Measurements from ENCODE around the gene GRK1. TPM values are rescaled to one million over a fixed set of nuclear protein-coding genes. Genes with fewer than 3 reads are reported as not detected.
A peak's percentile ranks its signal among the peaks of the same experiment; 100 is the strongest.

Gene GRK1
- total and polyA plus RNA-seq, 11 donors, result 0.08 to 1.3 (median 0.16) TPM; not detected in 3

DNA sequence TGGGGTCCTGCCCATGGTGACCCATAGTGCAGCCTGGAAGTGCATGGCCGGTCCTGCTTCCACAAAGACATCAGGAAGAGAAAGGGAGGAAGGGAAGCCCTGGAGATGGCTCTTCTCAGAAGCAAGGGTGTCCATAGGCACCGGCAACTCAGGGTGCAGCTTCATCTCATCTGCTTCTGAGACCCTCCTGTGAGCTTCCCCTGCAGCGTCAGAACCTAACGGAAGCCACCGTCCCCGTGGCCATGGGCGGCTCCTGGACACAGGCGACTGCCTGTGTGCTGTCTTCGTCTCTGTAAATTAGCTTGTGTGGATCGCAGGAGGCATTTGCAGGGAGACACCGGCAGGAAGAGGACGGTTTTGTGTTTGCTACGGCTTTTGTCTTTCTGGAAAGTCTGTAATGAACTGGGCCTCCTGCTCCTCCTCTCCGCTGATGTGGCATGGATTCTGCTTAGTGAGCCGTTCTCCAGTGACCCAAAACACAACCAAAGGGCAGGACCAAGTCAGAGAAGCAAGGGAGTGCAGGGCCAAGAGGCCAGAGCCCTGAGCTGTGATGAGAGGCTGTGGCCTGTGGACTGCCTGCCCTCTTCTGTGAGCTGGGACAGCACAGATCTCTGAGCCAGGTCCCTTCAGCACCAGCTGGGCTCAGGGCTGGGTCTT lies 11.5 kb upstream of the GRK1 start:
- TF ChIP-seq POLR2A (IDR thresholded peaks at IDR 0.05), result no peak
- intact Hi-C loops (cut with DNase I), result no loop called here
- WGBS, 4 donors, result 78 to 86% (median 82%) methylated on average over 12 to 15 of the region's 15 CpGs
- ATAC-seq (no peak), DNase-seq (peak in 2 of 5 donors; percentile 2 to 17)
- Histone ChIP-seq H3K27ac (no peak overlapping the region), H3K4me1 (no peaks in the 10 kb centered on the region), H3K4me3 (no peak overlapping the region), H3K36me3 (no peaks in the 10 kb centered on the region), H3K27me3 (no peaks in the 10 kb centered on the region), H3K9me3 (peaks cover 0 to 4% (median 0%) of the 10 kb centered on the region in 12 donors)

DNA sequence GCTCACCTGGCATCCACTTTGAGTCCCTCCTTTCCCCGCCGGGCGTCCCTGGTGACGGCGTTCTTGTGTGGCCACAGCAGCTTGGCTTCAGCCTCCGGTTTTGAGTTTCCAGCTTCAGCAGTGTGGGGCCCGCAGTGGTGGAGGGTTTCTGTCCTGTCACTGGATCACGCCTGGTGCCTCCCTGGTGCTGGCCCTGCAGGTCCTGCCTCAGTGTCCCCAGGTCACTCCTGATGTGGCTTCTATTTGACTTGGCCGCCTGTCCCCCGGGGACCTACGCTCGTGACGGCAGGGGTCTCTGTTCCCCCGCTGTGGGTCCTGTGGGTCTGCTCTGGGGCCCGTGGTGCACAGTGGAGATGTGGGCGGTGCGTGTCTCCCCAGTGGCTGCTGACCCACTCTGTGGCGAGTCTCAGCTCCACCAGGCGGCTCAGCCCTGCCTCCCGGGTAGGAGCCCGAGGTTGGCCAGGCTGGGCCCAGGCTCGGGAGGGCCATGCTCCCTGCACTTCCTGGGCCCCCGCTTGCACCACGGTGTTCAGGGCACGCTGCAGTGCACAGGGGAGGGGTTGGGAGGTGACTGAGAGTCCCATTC lies 10.9 kb upstream of the GRK1 start:
- WGBS, 4 donors, result 89 to 93% (median 92%) methylated on average over 16 to 25 of the region's 25 CpGs
- Histone ChIP-seq H3K4me1 (no peaks in the 10 kb centered on the region), H3K4me3 (no peak overlapping the region), H3K9me3 (peaks cover 0 to 10% (median 2%) of the 10 kb centered on the region in 12 donors), H3K27ac (no peak overlapping the region), H3K36me3 (no peaks in the 10 kb centered on the region), H3K27me3 (no peaks in the 10 kb centered on the region)
- no peak for TF ChIP-seq POLR2A (IDR thresholded peaks at IDR 0.05)
- DNase-seq, result peak in 3 of 5 donors; percentile 4 to 22 (median 14)
- intact Hi-C loops (cut with DNase I), result no loop called here
- no peak for ATAC-seq

DNA sequence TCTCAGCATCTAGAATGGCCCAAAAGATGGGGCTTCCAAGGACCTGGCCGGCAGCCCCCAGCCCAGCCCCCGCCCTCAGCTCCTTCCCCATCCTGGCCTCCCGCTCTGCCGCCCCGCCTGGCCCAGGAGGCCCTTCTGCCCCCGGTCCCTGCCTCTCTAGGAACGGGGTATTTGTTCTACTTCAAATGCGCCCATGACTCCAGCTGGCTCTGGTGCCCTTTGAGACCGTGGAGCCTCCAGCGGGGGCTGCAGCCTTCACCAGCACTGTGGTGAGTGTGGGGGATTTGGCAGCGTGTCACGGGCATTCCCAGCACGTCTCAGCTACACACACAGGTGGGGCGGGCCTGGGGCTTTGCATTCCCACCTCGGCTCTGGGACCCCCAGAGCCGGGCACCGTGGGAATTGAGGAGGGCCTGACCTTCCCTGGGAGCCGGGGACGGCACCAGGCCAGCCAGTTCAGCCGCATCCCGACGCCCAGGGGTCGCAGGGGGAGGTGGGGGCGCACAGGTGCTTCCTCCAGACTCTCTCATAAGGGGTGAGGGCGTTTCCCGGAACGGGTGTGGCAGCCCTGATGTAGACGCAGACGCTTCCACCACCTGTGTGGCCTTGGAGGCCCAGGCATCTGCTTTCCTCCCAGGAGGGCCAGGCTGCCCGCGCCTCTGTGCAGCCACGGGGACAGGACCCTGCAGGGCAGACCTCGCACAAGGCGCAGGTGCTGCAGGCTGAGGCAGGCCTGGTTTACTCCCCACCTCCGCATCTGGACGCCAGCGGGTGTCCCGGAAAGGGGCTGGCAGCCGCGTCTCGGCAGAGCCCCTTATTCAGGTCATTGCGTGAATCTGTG lies 10.0 kb upstream of the GRK1 start:
- Histone ChIP-seq H3K4me3 (no peak overlapping the region), H3K27ac (no peak overlapping the region), H3K4me1 (no peaks in the 10 kb centered on the region), H3K9me3 (peaks cover 0 to 20% (median 9%) of the 10 kb centered on the region in 12 donors), H3K27me3 (no peaks in the 10 kb centered on the region), H3K36me3 (no peaks in the 10 kb centered on the region)
- DNase-seq (peak in 3 of 5 donors; percentile 4 to 20 (median 12)), ATAC-seq (no peak)
- intact Hi-C loops (cut with DNase I), result no loop called here
- TF ChIP-seq POLR2A (IDR thresholded peaks at IDR 0.05), result no peak
- TF ChIP-seq, protein P1, sequence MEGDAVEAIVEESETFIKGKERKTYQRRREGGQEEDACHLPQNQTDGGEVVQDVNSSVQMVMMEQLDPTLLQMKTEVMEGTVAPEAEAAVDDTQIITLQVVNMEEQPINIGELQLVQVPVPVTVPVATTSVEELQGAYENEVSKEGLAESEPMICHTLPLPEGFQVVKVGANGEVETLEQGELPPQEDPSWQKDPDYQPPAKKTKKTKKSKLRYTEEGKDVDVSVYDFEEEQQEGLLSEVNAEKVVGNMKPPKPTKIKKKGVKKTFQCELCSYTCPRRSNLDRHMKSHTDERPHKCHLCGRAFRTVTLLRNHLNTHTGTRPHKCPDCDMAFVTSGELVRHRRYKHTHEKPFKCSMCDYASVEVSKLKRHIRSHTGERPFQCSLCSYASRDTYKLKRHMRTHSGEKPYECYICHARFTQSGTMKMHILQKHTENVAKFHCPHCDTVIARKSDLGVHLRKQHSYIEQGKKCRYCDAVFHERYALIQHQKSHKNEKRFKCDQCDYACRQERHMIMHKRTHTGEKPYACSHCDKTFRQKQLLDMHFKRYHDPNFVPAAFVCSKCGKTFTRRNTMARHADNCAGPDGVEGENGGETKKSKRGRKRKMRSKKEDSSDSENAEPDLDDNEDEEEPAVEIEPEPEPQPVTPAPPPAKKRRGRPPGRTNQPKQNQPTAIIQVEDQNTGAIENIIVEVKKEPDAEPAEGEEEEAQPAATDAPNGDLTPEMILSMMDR (IDR thresholded peaks at IDR 0.05), result no peak
- WGBS, 4 donors, result 71 to 81% (median 79%) methylated on average over 24 to 42 of the region's 42 CpGs

DNA sequence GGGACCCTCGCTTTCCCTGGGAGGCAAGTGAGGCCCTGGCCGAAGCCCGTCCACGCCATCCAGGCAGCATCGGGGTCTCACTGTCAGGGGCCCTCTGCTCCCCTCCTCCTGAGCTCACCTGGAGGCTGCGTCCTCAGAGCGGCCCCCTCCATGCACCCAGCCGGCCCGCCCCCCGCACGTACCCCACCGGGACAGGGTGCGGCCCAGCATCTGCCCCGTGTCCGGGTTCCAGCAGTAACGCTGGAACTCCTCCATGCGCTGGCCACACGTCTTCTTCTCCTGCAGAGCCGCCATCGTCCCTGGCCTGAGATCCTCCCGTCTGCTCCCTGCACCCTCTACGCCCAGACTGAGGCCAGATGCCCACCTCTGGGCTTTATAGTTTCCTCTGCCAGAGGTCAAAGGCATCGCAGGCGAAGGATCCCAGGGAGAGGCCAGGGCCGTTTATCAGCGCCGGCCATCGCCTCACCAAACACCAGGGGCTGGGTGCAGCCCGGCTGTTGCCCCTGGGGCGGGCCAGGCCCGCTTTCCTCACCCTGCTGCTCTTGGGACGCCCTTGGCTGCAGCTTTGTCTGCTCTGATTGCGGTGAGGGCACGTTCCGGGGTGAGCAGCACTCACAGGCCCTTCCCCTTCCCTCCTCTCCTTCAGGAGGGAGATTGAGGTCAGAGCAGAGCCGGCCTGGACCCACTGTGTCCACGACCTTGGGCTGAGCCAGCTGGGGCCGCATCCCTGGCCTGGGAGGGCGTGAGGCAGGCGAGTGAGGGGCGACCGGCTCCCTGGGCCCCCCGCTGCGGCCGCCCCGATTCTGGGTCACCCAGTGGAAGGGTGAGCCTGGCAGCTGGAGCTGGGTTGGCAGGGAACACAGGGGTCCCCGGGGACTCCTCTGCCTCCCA lies 8.9 kb upstream of the GRK1 start, which contains the start of gene ATP4B:
Gene ATP4B, minus strand, starts transcription at position 348 of the 891 bp plus-strand sequence. Its CDS starts 54 bp downstream, at position 294.
- H3K4me3 ChIP-seq, result no peak within 1 kb of the TSS
- H3K27me3 ChIP-seq, result no peaks in the 10 kb centered on the region
- no peak within 1 kb of the TSS for H3K27ac ChIP-seq
- TF ChIP-seq, protein P1 (IDR thresholded peaks at IDR 0.05), result no peak
- TF ChIP-seq POLR2A (IDR thresholded peaks at IDR 0.05), result no peak
- DNase-seq (peak in 3 of 5 donors; percentile 5 to 16 (median 15)), ATAC-seq (no peak)
- peaks cover 0 to 23% (median 9%) of the 10 kb centered on the region in 12 donors for H3K9me3 ChIP-seq
- WGBS, 4 donors, result 87 to 91% (median 89%) methylated on average over 43 to 47 of the region's 47 CpGs
- intact Hi-C loops (cut with DNase I), result no loop called here
- no peaks in the 10 kb centered on the region for H3K36me3 ChIP-seq
- no peaks in the 10 kb centered on the region for H3K4me1 ChIP-seq

Data from heart left ventricle (tissue), 16 donors.